HG03565 (cell line): ENCODE results near the gene ATP7A.
A peak's percentile ranks its signal among the peaks of the same experiment; 100 is the strongest.
"Not testable (repeated sequence)": the region's sequence is repeated elsewhere in the genome, so short reads cannot be mapped to it uniquely, and the experiment has no call there.

ENCODE experiments used
- ATAC-seq: cut with Tn5 transposase; IDR thresholded peaks from one replicate; pipeline ENCODE4 v1.9.1; 2021; ENCODE audit warnings: mild to moderate bottlenecking, moderate library complexity; ENCODE audit not compliant: unreplicated experiment

ATP7A gene

GRCh38 chrX:78029663-78030062 is 119.2 kb downstream of the ATP7A start:
- ATAC-seq = no peak

- ATAC-seq = no peak
Observed at GRCh38 chrX:78035061-78035460, 124.6 kb downstream of the ATP7A start.

- no peak for ATAC-seq
Observed at GRCh38 chrX:78037881-78038280, 127.4 kb downstream of the ATP7A start.

- ATAC-seq = no peak
Observed at GRCh38 chrX:78042601-78043000, 132.1 kb downstream of the ATP7A start.

GRCh38 chrX:78046362-78046761 is 135.9 kb downstream of the ATP7A start:
- ATAC-seq = no peak

GRCh38 chrX:78048052-78048451 is 137.6 kb downstream of the ATP7A start:
- ATAC-seq = no peak

- no peak for ATAC-seq
Observed at GRCh38 chrX:78063687-78064086, 153.2 kb downstream of the ATP7A start.

- no peak for ATAC-seq
Observed at GRCh38 chrX:78064152-78064551, 153.7 kb downstream of the ATP7A start.

- peak; percentile 85 for ATAC-seq
Observed at GRCh38 chrX:78064698-78065601, 154.5 kb downstream of the ATP7A start.

GRCh38 chrX:78066110-78066509 is 155.6 kb downstream of the ATP7A start:
- no peak for ATAC-seq

GRCh38 chrX:78071331-78071730 is 160.8 kb downstream of the ATP7A start:
- no peak for ATAC-seq

GRCh38 chrX:78073147-78074077 is 162.9 kb downstream of the ATP7A start:
- not testable (repeated sequence) for ATAC-seq

GRCh38 chrX:78074088-78074487 is 163.6 kb downstream of the ATP7A start:
- no peak for ATAC-seq

GRCh38 chrX:78075787-78076389 is 165.4 kb downstream of the ATP7A start:
- no peak for ATAC-seq

- not testable (repeated sequence) for ATAC-seq
Observed at GRCh38 chrX:78081413-78081812, 170.9 kb downstream of the ATP7A start.

GRCh38 chrX:78092296-78092695 is 181.8 kb downstream of the ATP7A start:
- peak; percentile 70 for ATAC-seq

GRCh38 chrX:78098108-78098507 is 187.6 kb downstream of the ATP7A start:
- ATAC-seq = no peak
